Panc1 (cell line): ENCODE measurements around the gene RNF145.

Source experiments
- POLR2AphosphoS5 ChIP-seq: IDR thresholded peaks from 2 replicates; pipeline ENCODE4 v1.6.1; 2012; ENCODE audit warnings: mild to moderate bottlenecking, low read depth, low read length, moderate library complexity
- SIN3A ChIP-seq: IDR thresholded peaks from 2 replicates; pipeline ENCODE4 v1.6.1; 2012; ENCODE audit warnings: low read depth, mild to moderate bottlenecking, low read length, moderate library complexity, borderline replicate concordance; ENCODE audit not compliant: insufficient read depth
- TCF7L2 ChIP-seq: IDR thresholded peaks from 2 replicates; pipeline ENCODE4 v1.6.1; 2011; ENCODE audit warnings: mild to moderate bottlenecking, low read depth, low read length, inconsistent platforms
- TF ChIP-seq, protein P1 (sequence below): fragments of 450-650 bp; IDR thresholded peaks from 2 replicates; pipeline ENCODE4 v1.5.1; 2017; ENCODE audit warnings: mild to moderate bottlenecking
- TF ChIP-seq, protein P2 (sequence below), 2 experiments: IDR thresholded peaks; 2 replicates each; pipeline ENCODE4 v1.6.1; 2011 to 2012; ENCODE audit warnings: low read depth in 2 of 2, control low read depth in 1 of 2, low read length in 1 of 2, mild to moderate bottlenecking in 1 of 2, moderate library complexity in 1 of 2; ENCODE audit not compliant: insufficient read depth in 1 of 2

DNA sequence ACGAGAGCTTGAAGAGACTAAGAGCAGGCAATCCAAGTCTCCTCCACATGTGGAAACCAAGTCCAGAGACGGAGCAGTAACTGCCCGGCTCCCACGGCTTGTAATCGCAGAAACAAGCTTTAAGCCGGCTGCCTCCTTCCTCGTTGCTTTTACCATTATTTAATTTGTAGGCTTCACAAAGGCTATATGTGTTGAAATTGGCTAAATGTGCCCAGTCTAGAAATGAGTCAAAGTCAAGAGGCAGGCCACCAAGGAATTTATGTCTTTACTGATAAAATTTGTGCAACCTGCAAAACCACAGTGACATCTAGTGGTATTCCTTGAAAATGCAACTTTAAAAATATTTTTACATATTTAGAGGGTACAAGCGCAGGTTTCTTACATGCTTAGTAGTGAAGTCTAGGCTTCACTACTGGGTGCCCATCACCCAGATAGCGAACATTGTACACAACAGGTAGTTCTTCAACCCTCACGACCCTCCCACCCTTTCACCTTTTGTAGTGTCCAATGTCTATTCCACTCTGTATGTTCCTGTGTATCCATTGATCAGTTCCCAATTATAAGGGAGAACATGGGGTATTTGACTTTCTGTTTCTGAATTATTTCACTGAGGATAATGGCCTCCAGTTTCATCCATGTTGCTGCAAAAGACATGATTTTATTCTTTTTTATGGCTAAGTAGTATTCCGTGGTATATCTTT lies 76.2 kb downstream of the RNF145 start:
- TF ChIP-seq, protein P1, sequence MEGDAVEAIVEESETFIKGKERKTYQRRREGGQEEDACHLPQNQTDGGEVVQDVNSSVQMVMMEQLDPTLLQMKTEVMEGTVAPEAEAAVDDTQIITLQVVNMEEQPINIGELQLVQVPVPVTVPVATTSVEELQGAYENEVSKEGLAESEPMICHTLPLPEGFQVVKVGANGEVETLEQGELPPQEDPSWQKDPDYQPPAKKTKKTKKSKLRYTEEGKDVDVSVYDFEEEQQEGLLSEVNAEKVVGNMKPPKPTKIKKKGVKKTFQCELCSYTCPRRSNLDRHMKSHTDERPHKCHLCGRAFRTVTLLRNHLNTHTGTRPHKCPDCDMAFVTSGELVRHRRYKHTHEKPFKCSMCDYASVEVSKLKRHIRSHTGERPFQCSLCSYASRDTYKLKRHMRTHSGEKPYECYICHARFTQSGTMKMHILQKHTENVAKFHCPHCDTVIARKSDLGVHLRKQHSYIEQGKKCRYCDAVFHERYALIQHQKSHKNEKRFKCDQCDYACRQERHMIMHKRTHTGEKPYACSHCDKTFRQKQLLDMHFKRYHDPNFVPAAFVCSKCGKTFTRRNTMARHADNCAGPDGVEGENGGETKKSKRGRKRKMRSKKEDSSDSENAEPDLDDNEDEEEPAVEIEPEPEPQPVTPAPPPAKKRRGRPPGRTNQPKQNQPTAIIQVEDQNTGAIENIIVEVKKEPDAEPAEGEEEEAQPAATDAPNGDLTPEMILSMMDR, result peak; percentile 83
- TF ChIP-seq POLR2AphosphoS5 (no peak), SIN3A (no peak), TCF7L2 (no peak)
- TF ChIP-seq, protein P2, sequence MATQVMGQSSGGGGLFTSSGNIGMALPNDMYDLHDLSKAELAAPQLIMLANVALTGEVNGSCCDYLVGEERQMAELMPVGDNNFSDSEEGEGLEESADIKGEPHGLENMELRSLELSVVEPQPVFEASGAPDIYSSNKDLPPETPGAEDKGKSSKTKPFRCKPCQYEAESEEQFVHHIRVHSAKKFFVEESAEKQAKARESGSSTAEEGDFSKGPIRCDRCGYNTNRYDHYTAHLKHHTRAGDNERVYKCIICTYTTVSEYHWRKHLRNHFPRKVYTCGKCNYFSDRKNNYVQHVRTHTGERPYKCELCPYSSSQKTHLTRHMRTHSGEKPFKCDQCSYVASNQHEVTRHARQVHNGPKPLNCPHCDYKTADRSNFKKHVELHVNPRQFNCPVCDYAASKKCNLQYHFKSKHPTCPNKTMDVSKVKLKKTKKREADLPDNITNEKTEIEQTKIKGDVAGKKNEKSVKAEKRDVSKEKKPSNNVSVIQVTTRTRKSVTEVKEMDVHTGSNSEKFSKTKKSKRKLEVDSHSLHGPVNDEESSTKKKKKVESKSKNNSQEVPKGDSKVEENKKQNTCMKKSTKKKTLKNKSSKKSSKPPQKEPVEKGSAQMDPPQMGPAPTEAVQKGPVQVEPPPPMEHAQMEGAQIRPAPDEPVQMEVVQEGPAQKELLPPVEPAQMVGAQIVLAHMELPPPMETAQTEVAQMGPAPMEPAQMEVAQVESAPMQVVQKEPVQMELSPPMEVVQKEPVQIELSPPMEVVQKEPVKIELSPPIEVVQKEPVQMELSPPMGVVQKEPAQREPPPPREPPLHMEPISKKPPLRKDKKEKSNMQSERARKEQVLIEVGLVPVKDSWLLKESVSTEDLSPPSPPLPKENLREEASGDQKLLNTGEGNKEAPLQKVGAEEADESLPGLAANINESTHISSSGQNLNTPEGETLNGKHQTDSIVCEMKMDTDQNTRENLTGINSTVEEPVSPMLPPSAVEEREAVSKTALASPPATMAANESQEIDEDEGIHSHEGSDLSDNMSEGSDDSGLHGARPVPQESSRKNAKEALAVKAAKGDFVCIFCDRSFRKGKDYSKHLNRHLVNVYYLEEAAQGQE (IDR thresholded peaks at IDR 0.05; ENCODE audit: insufficient read depth in 1 of 2, low read depth in 2 of 2, low read length in 1 of 2), result no peak
